Lung (tissue), 12 donors: ENCODE data around the gene COL4A2. TPM values are rescaled to one million over a fixed set of nuclear protein-coding genes. Genes with fewer than 3 reads are reported as not detected.
A peak's percentile ranks its signal among the peaks of the same experiment; 100 is the strongest.

Experiments used
- ATAC-seq: fragments of 200-7000 bp; cut with Tn5 transposase; one replicate; pipeline ENCODE4 v1.9.1; 2020; ENCODE audit warnings: moderate number of reproducible peaks; ENCODE audit not compliant: insufficient read depth, low FRiP score
- DNase-seq, 3 donors: peaks; one replicate each; pipeline ENCODE4 v3.0.0-alpha.2; 2013 to 2017
- H3K27ac ChIP-seq, 2 donors: one replicate each; pipeline ENCODE4 v1.5.1; 2013; ENCODE audit warnings: mild to moderate bottlenecking in 2 of 2, moderate library complexity in 2 of 2, control low read depth in 1 of 2, inconsistent platforms in 1 of 2, low read depth in 1 of 2, low read length in 1 of 2
- H3K27me3 ChIP-seq, 3 donors: one replicate each; pipeline ENCODE4 v1.5.1; 2013; ENCODE audit warnings: low read length in 2 of 3; ENCODE audit not compliant: control insufficient read depth in 3 of 3, insufficient read depth in 3 of 3
- H3K36me3 ChIP-seq, 4 donors: one replicate each; pipeline ENCODE4 v1.5.1; 2013; ENCODE audit warnings: low read length in 4 of 4, mild to moderate bottlenecking in 1 of 4, moderate library complexity in 1 of 4; ENCODE audit not compliant: control insufficient read depth in 4 of 4, insufficient read depth in 4 of 4
- H3K4me1 ChIP-seq, 5 donors: one replicate each; pipeline ENCODE4 v1.5.1; 2013; ENCODE audit warnings: low read length in 5 of 5, mild to moderate bottlenecking in 2 of 5, moderate library complexity in 1 of 5; ENCODE audit not compliant: control insufficient read depth in 5 of 5, insufficient read depth in 5 of 5
- H3K4me3 ChIP-seq: one replicate; pipeline ENCODE4 v1.5.1; 2013; ENCODE audit warnings: mild to moderate bottlenecking, control low read depth, moderate library complexity
- H3K9ac ChIP-seq, 2 donors: one replicate each; pipeline ENCODE4 v1.5.1; 2013; ENCODE audit warnings: low read length in 2 of 2, control low read depth in 1 of 2; ENCODE audit not compliant: insufficient read depth in 1 of 2
- H3K9me3 ChIP-seq, 4 donors: one replicate each; pipeline ENCODE4 v1.5.1; 2013; ENCODE audit warnings: low read length in 3 of 4, mild to moderate bottlenecking in 1 of 4, moderate library complexity in 1 of 4; ENCODE audit not compliant: control insufficient read depth in 4 of 4, insufficient read depth in 3 of 4
- CTCF ChIP-seq: IDR thresholded peaks from 2 replicates; pipeline ENCODE4 v1.5.1; 2012; ENCODE audit warnings: mild to moderate bottlenecking; ENCODE audit errors: control extremely low read depth, extremely low read depth
- WGBS, 2 donors: extraction: QIAGEN DNeasy Blood & Tissue Kit; methylation state at CpG; one replicate each; pipeline ENCODE4 v1.1.7; 2013; 5-methylcytosine and 5-hydroxymethylcytosine counted together
- polyA plus RNA-seq, 2 donors: library from polyadenylated mRNA; stranded (reverse); fragments of 200-250 nt; gene quantifications; one replicate each; pipeline ENCODE4 v1.2.1, GENCODE V29; 2013
- total RNA-seq, 2 donors: library from RNA; depleted of rRNA in 1 of 2; stranded (reverse); fragments of >200 nt in 1 of 2; gene quantifications; one replicate each; pipeline ENCODE4 v1.2.1, GENCODE V29; 2014 to 2021
- donor health status: control.
- donor health status: control.
- donor health status: Bipolar disorder and iron deficiency.
- donor health status: healthy.
- donor health status: DM: yes; HTN: yes; CAD: no.

The COL4A2 gene
- total and polyA plus RNA-seq, 4 donors, result 169 to 627 (median 339) TPM

GRCh38 chr13:110332750-110333149 lies 25.7 kb downstream of the COL4A2 start:
- H3K27me3 ChIP-seq, result no peaks in the 10 kb centered on the region
- ATAC-seq, result no peak
- WGBS, 2 donors, result 85 to 89% methylated on average over 2 of the region's 2 CpGs

GRCh38 chr13:110333837-110334236 lies 26.8 kb downstream of the COL4A2 start:
- no peak overlapping the region for H3K27ac ChIP-seq
- peaks cover 0 to 2% (median 0%) of the 10 kb centered on the region in 4 donors for H3K36me3 ChIP-seq
- no peak for DNase-seq
- peaks cover 11 to 49% (median 23%) of the 10 kb centered on the region in 5 donors for H3K4me1 ChIP-seq
- no peaks in the 10 kb centered on the region for H3K27me3 ChIP-seq
- no peak overlapping the region for H3K4me3 ChIP-seq
- no peak overlapping the region for H3K9ac ChIP-seq
- WGBS, 2 donors, result 89 to 94% methylated on average over 12 of the region's 12 CpGs
- no peaks in the 10 kb centered on the region for H3K9me3 ChIP-seq
- TF ChIP-seq CTCF, result no peak
- ATAC-seq, result no peak

More at GRCh38 chr13:110332750-110333149, 25.7 kb downstream of the COL4A2 start:
- no peak for DNase-seq
- H3K9me3 ChIP-seq, result no peaks in the 10 kb centered on the region
- H3K4me3 ChIP-seq, result no peak overlapping the region
- peaks cover 0 to 2% (median 0%) of the 10 kb centered on the region in 4 donors for H3K36me3 ChIP-seq
- peaks cover 9 to 38% (median 18%) of the 10 kb centered on the region in 5 donors for H3K4me1 ChIP-seq
- H3K27ac ChIP-seq, result peak overlapping the region in 1 of 2 donors; percentile 2
- TF ChIP-seq CTCF, result no peak
- H3K9ac ChIP-seq, result no peak overlapping the region

- Histone ChIP-seq H3K27me3 (no peaks in the 10 kb centered on the region), H3K27ac (no peak overlapping the region), H3K36me3 (peaks cover 0 to 2% (median 0%) of the 10 kb centered on the region in 4 donors), H3K4me1 (peaks cover 14 to 53% (median 26%) of the 10 kb centered on the region in 5 donors), H3K9me3 (no peaks in the 10 kb centered on the region), H3K9ac (no peak overlapping the region), H3K4me3 (no peak overlapping the region)
- 80 to 82% methylated on average over 8 of the region's 8 CpGs for WGBS, 2 donors
- ATAC-seq (no peak), DNase-seq (no peak)
- no peak for TF ChIP-seq CTCF
Observed at GRCh38 chr13:110334256-110334655, 27.2 kb downstream of the COL4A2 start.
